Breast epithelium (tissue), 4 donors: Measurements from ENCODE around the gene PAN3. TPM values are rescaled to one million over a fixed set of nuclear protein-coding genes. Genes with fewer than 3 reads are reported as not detected.
"Not testable (repeated sequence)": the region's sequence is repeated elsewhere in the genome, so short reads cannot be mapped to it uniquely, and the experiment has no call there.

Experiments
- DNase-seq, 2 donors: peaks; one replicate each; pipeline ENCODE4 v3.0.0-alpha.2; 2019; ENCODE audit warnings: low spot score in 2 of 2
- H3K27ac ChIP-seq, 2 donors: fragments of 200-600 bp; sonication (generic) in 1 of 2; one replicate each; pipeline ENCODE4 v1.5.1; 2016 to 2019; ENCODE audit warnings: mild to moderate bottlenecking in 1 of 2
- H3K27me3 ChIP-seq, 2 donors: fragments of 200-600 bp; sonication (generic) in 1 of 2; one replicate each; pipeline versions ENCODE4 v1.5.1 to v1.6.0; 2017 to 2019; ENCODE audit warnings: control low read depth in 1 of 2, mild to moderate bottlenecking in 1 of 2
- H3K36me3 ChIP-seq: fragments of 200-600 bp; one replicate; pipeline ENCODE4 v1.5.1; 2019
- H3K4me1 ChIP-seq, 2 donors: fragments of 200-600 bp; sonication (generic); one replicate each; pipeline ENCODE4 v1.5.1; 2016 to 2019; ENCODE audit warnings: control low read depth in 1 of 2
- H3K4me3 ChIP-seq, 3 donors: fragments of 200-600 bp; sonication (generic); 1 replicate in 2 of 3; 2 replicates in 1 of 3; pipeline ENCODE4 v1.5.1; 2016 to 2019; ENCODE audit warnings: mild to moderate bottlenecking in 3 of 3, moderate library complexity in 2 of 3
- H3K9me3 ChIP-seq, 2 donors: fragments of 200-600 bp; sonication (generic) in 1 of 2; one replicate each; pipeline ENCODE4 v1.5.1; 2016 to 2019; ENCODE audit warnings: control low read depth in 1 of 2
- POLR2A ChIP-seq: fragments of 450-650 bp; IDR thresholded peaks from one replicate; pipeline ENCODE4 v1.6.1; 2016; ENCODE audit warnings: antibody characterized with exemption, mild to moderate bottlenecking, moderate library complexity
- POLR2AphosphoS5 ChIP-seq, 3 donors: sonication (generic); formaldehyde crosslinking; IDR thresholded peaks; one replicate each; pipeline ENCODE4 v1.6.1; 2017; ENCODE audit warnings: antibody characterized with exemption in 3 of 3
- intact Hi-C: fragments of 100-400 bp; cut with DNase I; formaldehyde crosslinking; loops from one replicate; pipeline ENCODE4 v1.15.1; 2023; ENCODE audit warnings: low total_unique reads
- total RNA-seq, 3 donors: library from RNA; depleted of rRNA; stranded (reverse); fragments of >200 nt; gene quantifications; one replicate each; pipeline ENCODE4 v1.1.0, GENCODE V29; 2016
- TF ChIP-seq, protein P1 (sequence below), 3 donors: fragments of 450-650 bp; IDR thresholded peaks; one replicate each; pipeline ENCODE4 v1.5.1; 2016 to 2017; ENCODE audit warnings: antibody characterized with exemption in 3 of 3, mild to moderate bottlenecking in 3 of 3, moderate library complexity in 3 of 3

The PAN3 gene
- total RNA-seq, 3 donors from 2014 or later, result 39.0 to 75.2 (median 50.8) TPM

GRCh38 chr13:28137596-28137995 is 749 bp upstream of the PAN3 start:
- peak overlapping the region; percentile 99 to 100 for H3K27ac ChIP-seq
- no peak for DNase-seq
- TF ChIP-seq POLR2AphosphoS5 (IDR thresholded peaks at IDR 0.05), result no peak
- TF ChIP-seq, protein P1, sequence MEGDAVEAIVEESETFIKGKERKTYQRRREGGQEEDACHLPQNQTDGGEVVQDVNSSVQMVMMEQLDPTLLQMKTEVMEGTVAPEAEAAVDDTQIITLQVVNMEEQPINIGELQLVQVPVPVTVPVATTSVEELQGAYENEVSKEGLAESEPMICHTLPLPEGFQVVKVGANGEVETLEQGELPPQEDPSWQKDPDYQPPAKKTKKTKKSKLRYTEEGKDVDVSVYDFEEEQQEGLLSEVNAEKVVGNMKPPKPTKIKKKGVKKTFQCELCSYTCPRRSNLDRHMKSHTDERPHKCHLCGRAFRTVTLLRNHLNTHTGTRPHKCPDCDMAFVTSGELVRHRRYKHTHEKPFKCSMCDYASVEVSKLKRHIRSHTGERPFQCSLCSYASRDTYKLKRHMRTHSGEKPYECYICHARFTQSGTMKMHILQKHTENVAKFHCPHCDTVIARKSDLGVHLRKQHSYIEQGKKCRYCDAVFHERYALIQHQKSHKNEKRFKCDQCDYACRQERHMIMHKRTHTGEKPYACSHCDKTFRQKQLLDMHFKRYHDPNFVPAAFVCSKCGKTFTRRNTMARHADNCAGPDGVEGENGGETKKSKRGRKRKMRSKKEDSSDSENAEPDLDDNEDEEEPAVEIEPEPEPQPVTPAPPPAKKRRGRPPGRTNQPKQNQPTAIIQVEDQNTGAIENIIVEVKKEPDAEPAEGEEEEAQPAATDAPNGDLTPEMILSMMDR (IDR thresholded peaks at IDR 0.05), result no peak
- no peak for TF ChIP-seq POLR2A
- H3K36me3 ChIP-seq, result no peaks in the 10 kb centered on the region
- H3K4me3 ChIP-seq, result peak overlapping the region; percentile 87 to 99 (median 99)
- no peaks in the 10 kb centered on the region for H3K9me3 ChIP-seq
- no peaks in the 10 kb centered on the region for H3K27me3 ChIP-seq
- no peaks in the 10 kb centered on the region for H3K4me1 ChIP-seq
- intact Hi-C loops, result no loop called here

DNA sequence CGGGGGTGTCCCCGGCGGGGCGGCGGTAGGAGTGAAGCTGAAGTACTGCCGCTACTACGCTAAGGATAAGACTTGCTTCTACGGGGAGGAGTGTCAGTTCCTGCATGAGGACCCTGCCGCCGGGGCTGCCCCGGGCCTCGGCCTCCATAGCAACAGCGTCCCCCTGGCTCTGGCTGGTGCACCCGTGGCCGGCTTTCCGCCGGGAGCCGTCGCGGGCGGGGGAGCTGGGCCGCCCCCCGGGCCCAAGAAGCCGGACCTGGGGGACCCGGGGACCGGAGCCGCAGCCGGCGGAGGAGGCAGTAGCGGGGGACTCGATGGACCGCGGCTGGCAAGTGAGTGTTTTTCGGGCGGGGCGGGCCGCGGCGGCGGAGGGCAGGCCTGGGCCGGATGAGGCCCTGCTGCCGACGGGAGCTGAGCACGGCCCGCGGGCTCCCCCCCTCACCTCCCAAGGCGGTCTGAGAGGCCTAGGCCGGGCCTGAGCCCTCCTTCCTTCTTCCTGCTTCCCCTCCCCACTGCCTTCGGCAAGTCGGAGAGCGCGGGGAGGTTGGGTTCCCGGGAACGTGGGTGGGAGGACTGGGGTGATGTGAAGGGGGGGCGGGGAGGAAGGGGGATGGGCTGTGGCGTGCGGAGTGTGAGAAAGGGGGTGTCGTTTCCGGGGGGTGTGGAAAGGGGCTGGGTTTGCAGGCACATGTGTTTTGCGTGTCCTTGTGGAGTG is 568 bp downstream of the PAN3 start:
- peaks cover 0 to 5% of the 10 kb centered on the region in 2 donors for H3K4me1 ChIP-seq
- intact Hi-C loops, result no loop called here
- peak; percentile 71 to 77 for DNase-seq
- H3K27me3 ChIP-seq, result no peaks in the 10 kb centered on the region
- H3K27ac ChIP-seq, result peak overlapping the region; percentile 99 to 100
- no peaks in the 10 kb centered on the region for H3K9me3 ChIP-seq
- H3K36me3 ChIP-seq, result no peaks in the 10 kb centered on the region
- TF ChIP-seq POLR2AphosphoS5 (IDR thresholded peaks at IDR 0.05), result peak; percentile 58 to 74 (median 67)
- TF ChIP-seq, protein P1 (IDR thresholded peaks at IDR 0.05), result no peak
- peak overlapping the region; percentile 87 to 99 (median 99) for H3K4me3 ChIP-seq

DNA sequence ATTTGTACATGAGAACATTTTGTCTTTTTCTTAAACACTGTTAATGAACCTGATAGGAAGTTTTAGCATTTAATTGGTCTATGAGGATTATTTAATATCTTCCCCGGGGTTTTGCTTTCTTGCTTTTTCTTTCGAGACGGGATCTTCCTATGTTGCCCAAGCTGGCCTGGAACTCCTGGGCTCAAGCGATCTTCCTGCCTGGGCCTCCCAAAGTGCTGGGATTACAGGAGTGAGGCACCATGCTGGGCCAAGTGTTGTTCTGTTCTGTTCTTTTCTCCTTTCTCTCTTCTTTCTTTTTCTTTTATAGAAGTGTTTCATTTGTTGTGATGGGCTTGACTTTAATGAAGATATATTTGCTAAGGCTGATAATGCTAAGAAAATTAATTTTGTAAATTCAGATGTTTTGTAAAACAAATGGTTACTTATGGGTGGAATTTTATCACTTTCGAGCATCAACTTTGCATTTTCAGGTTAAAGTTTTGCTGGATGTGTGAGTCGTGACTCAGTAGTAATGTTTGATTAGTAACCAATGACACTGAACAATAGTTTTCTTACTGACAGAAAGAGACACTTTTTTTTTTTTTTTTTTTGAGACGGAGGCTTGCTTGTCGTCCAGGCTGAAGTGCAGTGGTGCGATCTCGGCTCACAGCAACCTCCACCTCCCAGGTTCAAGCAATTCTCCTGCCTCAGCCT is 2.2 kb downstream of the PAN3 start:
- Histone ChIP-seq H3K9me3 (no peaks in the 10 kb centered on the region), H3K4me3 (peak overlapping the region in 2 of 3 donors; percentile 87 to 99), H3K27me3 (no peaks in the 10 kb centered on the region), H3K27ac (peak overlapping the region in 1 of 2 donors; percentile 10), H3K4me1 (peaks cover 0 to 5% of the 10 kb centered on the region in 2 donors), H3K36me3 (no peaks in the 10 kb centered on the region)
- intact Hi-C loops, result no loop called here
- DNase-seq, result no peak
- TF ChIP-seq POLR2A (no peak), POLR2AphosphoS5 (IDR thresholded peaks at IDR 0.05) (no peak)
- TF ChIP-seq, protein P1 (IDR thresholded peaks at IDR 0.05), result no peak

DNA sequence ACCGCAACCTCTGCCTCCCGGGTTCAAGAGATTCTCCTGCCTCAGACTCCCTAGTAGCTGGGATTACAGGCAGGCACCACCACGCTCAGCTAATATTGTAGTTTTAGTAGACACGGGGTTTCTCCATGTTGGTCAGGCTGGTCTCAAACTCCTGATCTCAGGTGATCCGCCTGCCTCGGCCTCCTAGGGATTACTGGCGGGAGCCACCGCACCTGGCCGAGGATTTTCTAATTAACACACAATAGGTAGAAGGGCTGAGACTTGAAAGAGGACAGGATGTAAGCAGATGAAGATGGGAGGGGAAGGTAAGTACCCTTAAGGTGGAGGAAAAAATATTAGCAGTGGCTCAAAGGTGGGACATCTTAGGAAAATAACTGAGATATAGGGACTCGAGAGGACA is 3.2 kb downstream of the PAN3 start:
- H3K27ac ChIP-seq, H3K9me3 ChIP-seq, H3K27me3 ChIP-seq, DNase-seq, intact Hi-C loops, H3K36me3 ChIP-seq, H3K4me1 ChIP-seq: not testable (repeated sequence)
- peak overlapping the region in 1 of 3 donors; percentile 10 for H3K4me3 ChIP-seq

DNA sequence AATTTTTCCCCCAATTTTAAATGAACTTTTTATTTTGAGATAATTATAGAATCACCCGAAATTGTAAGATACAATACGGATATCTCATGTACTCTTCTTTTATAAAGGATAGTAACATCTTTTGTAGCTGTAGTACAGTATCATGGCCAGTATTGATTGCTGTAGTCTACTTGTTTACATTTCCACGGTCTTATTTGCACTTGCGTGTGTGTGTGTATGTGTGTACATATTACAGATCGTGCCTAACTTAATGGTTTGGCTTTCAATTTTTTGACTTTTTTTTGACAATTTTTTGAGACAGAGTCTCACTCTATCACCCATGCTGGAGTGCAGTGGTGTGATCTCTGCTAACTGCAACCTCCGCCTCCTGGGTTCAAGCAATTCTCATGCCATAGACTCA is 6.7 kb downstream of the PAN3 start:
- no peak overlapping the region for H3K4me3 ChIP-seq
- no peak for TF ChIP-seq POLR2AphosphoS5 (IDR thresholded peaks at IDR 0.05)
- no peak for TF ChIP-seq POLR2A
- TF ChIP-seq, protein P1 (IDR thresholded peaks at IDR 0.05), result no peak
- H3K27ac ChIP-seq, result no peak overlapping the region
- intact Hi-C loops, result no loop called here
- H3K36me3 ChIP-seq, result no peaks in the 10 kb centered on the region
- DNase-seq, result no peak
- H3K9me3 ChIP-seq, result no peaks in the 10 kb centered on the region
- H3K4me1 ChIP-seq, result peaks cover 0 to 5% of the 10 kb centered on the region in 2 donors
- H3K27me3 ChIP-seq, result no peaks in the 10 kb centered on the region
